Esophagus (tissue), 2 donors: Measurements from ENCODE around the gene PPIF. TPM values are rescaled to one million over a fixed set of nuclear protein-coding genes. Genes with fewer than 3 reads are reported as not detected.

Experiments used
- H3K27ac ChIP-seq, 2 donors: one replicate each; pipeline ENCODE4 v1.5.1; 2013; ENCODE audit warnings: low read depth in 2 of 2, mild to moderate bottlenecking in 2 of 2, inconsistent platforms in 1 of 2, low read length in 1 of 2, moderate library complexity in 1 of 2
- H3K27me3 ChIP-seq, 2 donors: one replicate each; pipeline ENCODE4 v1.6.1; 2013; ENCODE audit warnings: low read length in 2 of 2, control low read depth in 1 of 2, mild to moderate bottlenecking in 1 of 2; ENCODE audit not compliant: insufficient read depth in 2 of 2, control insufficient read depth in 1 of 2
- H3K36me3 ChIP-seq, 2 donors: one replicate each; pipeline ENCODE4 v1.6.1; 2013; ENCODE audit warnings: low read length in 1 of 2; ENCODE audit not compliant: control insufficient read depth in 2 of 2, insufficient read depth in 2 of 2
- H3K4me1 ChIP-seq, 2 donors: one replicate each; pipeline ENCODE4 v1.6.1; 2013; ENCODE audit warnings: low read length in 1 of 2; ENCODE audit not compliant: control insufficient read depth in 2 of 2, insufficient read depth in 2 of 2
- H3K4me3 ChIP-seq, 2 donors: one replicate each; pipeline ENCODE4 v1.5.1; 2013; ENCODE audit warnings: low read length in 2 of 2, mild to moderate bottlenecking in 2 of 2, low read depth in 1 of 2, moderate library complexity in 1 of 2
- H3K9me3 ChIP-seq, 2 donors: one replicate each; pipeline ENCODE4 v1.6.1; 2013; ENCODE audit warnings: mild to moderate bottlenecking in 2 of 2, low read depth in 1 of 2, low read length in 1 of 2, moderate library complexity in 1 of 2; ENCODE audit not compliant: control insufficient read depth in 2 of 2, insufficient read depth in 1 of 2
- WGBS, 2 donors: extraction: QIAGEN DNeasy Blood & Tissue Kit; methylation state at CpG; one replicate each; pipeline ENCODE4 v1.1.7; 2013; 5-methylcytosine and 5-hydroxymethylcytosine counted together
- polyA plus RNA-seq, 2 donors: library from polyadenylated mRNA; stranded (reverse); fragments of 200-250 nt; gene quantifications; one replicate each; pipeline ENCODE4 v1.2.3, GENCODE V29; 2013
- donor health status: healthy with polysubstance abuse.
- donor health status: Bipolar disorder and iron deficiency.

PPIF gene
- polyA plus RNA-seq, 2 donors: 38.4 to 57.4 TPM

DNA sequence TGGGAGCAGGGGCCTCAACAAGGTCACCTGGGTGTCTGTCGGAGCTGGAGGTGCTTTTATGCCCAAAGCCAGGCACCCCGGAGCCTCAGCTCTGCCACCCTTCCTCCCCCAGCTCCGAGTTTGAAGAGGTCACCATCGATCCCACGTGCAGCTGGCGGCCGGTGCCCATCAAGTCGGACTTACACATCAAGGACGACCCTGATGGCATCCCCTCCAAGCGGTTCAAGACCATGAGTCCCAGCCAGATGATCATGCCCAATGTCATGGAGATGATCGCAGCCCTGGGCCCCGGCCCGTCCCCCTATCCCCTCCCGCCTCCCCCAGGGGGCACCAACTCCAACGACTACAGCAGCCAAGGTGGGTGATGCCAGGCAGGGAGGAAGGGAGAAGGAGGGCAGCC, 41.3 kb upstream of the PPIF start:
- peaks cover 2 to 3% of the 10 kb centered on the region in 2 donors for H3K4me1 ChIP-seq
- H3K4me3 ChIP-seq: no peak overlapping the region
- 93 to 94% methylated on average over 14 to 15 of the region's 15 CpGs for WGBS, 2 donors
- peak overlapping the region in 1 of 2 donors; percentile 38 for H3K27ac ChIP-seq
- H3K36me3 ChIP-seq: peaks cover 33 to 90% of the 10 kb centered on the region in 2 donors
- H3K9me3 ChIP-seq: no peaks in the 10 kb centered on the region
- H3K27me3 ChIP-seq: no peaks in the 10 kb centered on the region

DNA sequence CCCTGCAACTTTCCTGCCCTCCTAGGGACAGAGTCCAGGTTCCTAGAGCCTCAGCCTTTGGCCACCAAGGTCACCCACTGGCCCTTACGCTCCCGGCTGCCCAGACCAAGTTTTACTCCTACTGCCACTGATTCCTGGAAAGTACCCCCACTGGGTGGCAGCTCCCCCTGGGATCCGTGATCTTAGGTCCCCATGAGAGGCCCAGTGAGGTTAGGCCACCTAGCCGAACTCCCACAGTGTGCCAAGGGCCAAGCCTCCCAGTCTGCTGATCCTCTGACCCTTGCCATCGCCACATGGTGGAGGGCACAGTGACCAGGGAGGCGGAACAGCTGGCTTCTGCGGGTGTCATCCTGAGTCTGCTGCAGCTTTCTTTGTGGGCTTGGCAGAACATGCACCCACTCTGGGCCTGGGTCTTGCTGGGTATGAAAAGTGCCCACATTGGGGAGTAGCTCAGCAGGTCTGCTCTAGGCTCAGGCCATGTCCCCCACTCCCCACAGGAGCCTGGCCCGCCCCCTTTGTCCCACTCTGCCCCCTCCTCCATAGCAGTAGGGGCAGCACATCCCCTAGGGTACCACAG, 40.5 kb upstream of the PPIF start:
- 93 to 94% methylated on average over 8 of the region's 8 CpGs for WGBS, 2 donors
- peaks cover 33 to 89% of the 10 kb centered on the region in 2 donors for H3K36me3 ChIP-seq

GRCh38 chr10:79308016-79308415, 39.3 kb upstream of the PPIF start:
- Histone ChIP-seq H3K27ac (no peak overlapping the region), H3K36me3 (peaks cover 33 to 94% of the 10 kb centered on the region in 2 donors), H3K4me3 (no peak overlapping the region), H3K4me1 (peaks cover 2 to 3% of the 10 kb centered on the region in 2 donors), H3K27me3 (no peaks in the 10 kb centered on the region), H3K9me3 (no peaks in the 10 kb centered on the region)
- 77 to 80% methylated on average over 7 of the region's 7 CpGs for WGBS, 2 donors

More for the DNA sequence above, 40.5 kb upstream of the PPIF start:
- no peaks in the 10 kb centered on the region for H3K9me3 ChIP-seq
- H3K27ac ChIP-seq: no peak overlapping the region
- H3K4me1 ChIP-seq: peaks cover 2 to 3% of the 10 kb centered on the region in 2 donors
- no peaks in the 10 kb centered on the region for H3K27me3 ChIP-seq
- H3K4me3 ChIP-seq: no peak overlapping the region

GRCh38 chr10:79308969-79309665, 38.2 kb upstream of the PPIF start:
- peaks cover under 1 to 3% of the 10 kb centered on the region in 2 donors for H3K4me1 ChIP-seq
- H3K27ac ChIP-seq: peak overlapping the region in 1 of 2 donors; percentile 18
- H3K27me3 ChIP-seq: no peaks in the 10 kb centered on the region
- H3K4me3 ChIP-seq: no peak overlapping the region
- no peaks in the 10 kb centered on the region for H3K9me3 ChIP-seq
- 81 to 86% methylated on average over 14 of the region's 14 CpGs for WGBS, 2 donors
- H3K36me3 ChIP-seq: peaks cover 32 to 95% of the 10 kb centered on the region in 2 donors

DNA sequence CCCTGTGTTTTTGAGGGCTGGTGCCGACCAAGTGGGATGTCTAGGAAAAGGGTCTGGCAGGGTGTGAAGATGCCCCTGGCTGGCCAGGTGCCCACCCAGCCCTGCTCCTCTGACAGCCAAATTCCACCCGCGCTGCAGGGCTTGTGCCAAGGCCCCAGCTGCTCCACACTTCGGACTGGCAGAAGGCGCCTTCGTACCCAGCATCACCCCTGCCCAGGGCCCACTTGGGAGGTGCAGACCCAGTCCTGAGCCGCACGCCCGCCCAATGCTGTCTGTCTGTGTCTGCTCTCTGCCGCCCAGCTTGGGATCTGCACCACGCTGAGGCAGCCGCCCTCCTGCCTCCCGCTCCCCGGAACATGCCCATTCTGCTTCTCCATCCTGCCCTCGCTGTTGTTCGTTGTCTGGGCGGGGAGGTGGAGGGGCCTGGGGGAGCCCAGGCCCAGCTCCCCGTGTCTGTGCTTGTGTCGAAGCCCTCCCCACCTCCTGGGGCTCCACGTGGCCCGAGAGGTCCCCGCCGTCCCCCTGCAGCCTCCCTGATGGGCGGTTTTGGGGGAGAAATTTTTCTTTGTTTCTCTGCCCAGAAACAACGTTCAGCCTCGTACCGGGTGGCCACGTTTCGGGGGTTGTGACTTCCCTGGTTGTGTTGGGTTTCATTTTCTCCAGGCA, 36.9 kb upstream of the PPIF start:
- Histone ChIP-seq H3K36me3 (peaks cover 28 to 91% of the 10 kb centered on the region in 2 donors), H3K27ac (no peak overlapping the region), H3K9me3 (no peaks in the 10 kb centered on the region), H3K4me1 (peaks cover 0 to 3% of the 10 kb centered on the region in 2 donors), H3K4me3 (no peak overlapping the region), H3K27me3 (no peaks in the 10 kb centered on the region)
- 85 to 87% methylated on average over 29 of the region's 29 CpGs for WGBS, 2 donors

DNA sequence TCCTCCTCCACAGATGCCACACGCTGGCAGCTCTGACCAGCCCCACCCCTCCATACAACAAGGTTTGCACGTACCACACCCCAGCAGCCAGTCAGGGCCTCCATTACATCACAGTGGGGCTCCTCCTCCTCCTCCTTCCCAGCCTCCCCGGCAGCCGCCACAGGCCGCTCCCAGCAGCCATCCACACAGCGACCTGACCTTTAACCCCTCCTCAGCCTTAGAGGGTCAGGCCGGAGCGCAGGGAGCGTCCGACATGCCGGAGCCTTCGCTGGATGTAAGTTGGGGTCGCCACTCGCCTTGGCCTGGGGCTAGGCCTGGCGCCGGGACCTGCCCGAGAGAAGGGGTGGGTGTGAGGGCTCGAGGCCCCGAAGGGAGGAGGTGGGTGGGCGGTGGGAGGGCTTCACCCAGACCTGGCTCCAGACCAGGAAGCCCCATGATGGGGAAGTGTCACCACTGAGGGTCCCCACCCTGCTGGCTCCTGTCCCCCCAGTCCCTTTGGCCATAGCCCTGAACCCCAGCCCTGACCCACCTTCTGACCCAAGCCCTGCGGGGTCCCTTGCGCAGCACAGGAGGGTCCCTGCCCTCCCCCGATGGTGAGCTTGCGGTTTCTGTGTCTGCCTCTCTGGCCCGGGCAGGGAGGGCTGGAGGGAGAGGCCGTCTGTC, 36.2 kb upstream of the PPIF start:
- Histone ChIP-seq H3K27me3 (no peaks in the 10 kb centered on the region), H3K9me3 (no peaks in the 10 kb centered on the region), H3K36me3 (peaks cover 21 to 84% of the 10 kb centered on the region in 2 donors), H3K27ac (peak overlapping the region in 1 of 2 donors; percentile 24), H3K4me1 (peaks cover 0 to 3% of the 10 kb centered on the region in 2 donors), H3K4me3 (no peak overlapping the region)
- 80 to 82% methylated on average over 26 of the region's 26 CpGs for WGBS, 2 donors

DNA sequence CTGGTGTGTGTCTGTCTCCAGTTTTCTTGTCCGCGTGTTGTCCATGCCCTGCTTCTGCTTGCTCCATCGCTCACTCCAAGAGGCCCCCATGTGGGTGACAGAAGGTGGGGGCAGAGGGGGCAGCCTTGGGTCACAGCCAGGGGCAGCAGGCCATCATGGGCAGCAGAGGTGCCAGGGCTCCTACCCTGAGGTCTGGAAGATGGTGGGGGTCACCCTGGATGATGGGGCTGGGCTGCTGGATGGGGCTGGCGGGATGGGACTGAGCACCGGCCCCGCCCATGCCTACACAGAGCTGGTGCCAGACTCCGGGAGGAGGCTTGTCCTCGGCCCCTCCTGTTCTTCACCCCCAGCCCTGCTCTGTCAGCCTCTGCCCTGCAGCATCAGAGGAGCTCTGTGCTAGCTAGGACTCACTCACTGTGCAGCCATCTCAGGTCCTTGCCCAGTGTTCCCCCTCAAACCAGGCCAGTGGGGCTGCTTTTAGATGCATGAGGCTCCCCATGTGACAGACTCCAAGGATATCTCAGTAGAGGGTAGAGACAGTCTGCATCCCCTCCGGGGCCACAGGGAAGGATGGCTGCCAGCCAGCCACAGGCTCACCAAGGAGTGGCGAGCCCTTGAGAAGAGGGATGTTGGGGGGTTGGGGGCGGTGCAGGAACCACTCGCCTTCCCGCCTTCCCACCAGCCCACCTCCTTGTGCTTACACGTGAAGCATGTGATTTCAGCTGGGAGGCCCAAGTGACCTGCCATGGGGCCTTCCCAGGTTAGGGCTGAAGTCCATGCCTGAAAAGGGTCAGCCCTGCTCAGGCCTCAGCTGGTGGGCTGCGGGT, 35.5 kb upstream of the PPIF start:
- Histone ChIP-seq H3K27ac (peak overlapping the region in 1 of 2 donors; percentile 24), H3K36me3 (peaks cover 13 to 76% of the 10 kb centered on the region in 2 donors), H3K27me3 (no peaks in the 10 kb centered on the region), H3K4me1 (peaks cover 0 to 3% of the 10 kb centered on the region in 2 donors), H3K9me3 (no peaks in the 10 kb centered on the region), H3K4me3 (no peak overlapping the region)
- WGBS, 2 donors: 81 to 84% methylated on average over 15 of the region's 15 CpGs

DNA sequence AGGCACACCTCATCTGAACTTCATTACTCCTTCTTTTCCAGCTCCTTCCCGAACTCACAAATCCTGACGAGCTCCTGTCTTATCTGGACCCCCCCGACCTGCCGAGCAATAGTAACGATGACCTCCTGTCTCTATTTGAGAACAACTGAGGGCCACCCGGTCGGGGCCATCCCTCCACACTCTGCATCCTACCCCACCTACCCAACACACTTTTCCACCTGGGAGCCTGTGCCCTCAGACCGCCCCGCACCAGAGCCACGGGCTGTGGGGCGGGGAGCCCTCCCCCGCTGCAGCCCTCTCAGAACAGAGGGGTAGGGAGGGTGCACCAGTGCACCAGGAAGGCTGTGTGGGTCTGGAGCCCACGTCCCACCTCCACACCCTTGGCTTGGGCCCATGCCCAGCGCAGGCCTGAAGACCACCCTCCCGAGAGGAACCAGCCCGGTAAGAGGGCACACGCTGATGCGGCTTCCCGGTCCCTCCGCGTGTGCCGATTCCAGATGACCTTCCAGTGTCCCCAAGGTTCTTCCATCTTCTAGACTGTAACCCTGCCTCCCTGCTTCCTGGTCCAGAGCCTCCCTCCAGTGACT, 34.6 kb upstream of the PPIF start:
- H3K4me3 ChIP-seq: no peak overlapping the region
- H3K4me1 ChIP-seq: peaks cover 3 to 6% of the 10 kb centered on the region in 2 donors
- no peak overlapping the region for H3K27ac ChIP-seq
- peaks cover 9 to 67% of the 10 kb centered on the region in 2 donors for H3K36me3 ChIP-seq
- 92 to 93% methylated on average over 22 of the region's 22 CpGs for WGBS, 2 donors
- H3K9me3 ChIP-seq: no peaks in the 10 kb centered on the region
- no peaks in the 10 kb centered on the region for H3K27me3 ChIP-seq
